Coronary artery (tissue), 2 donors: ENCODE results near the gene CNTN1.

Experiments
- DNase-seq: peaks from one replicate; pipeline ENCODE4 v3.0.0-alpha.2; 2017; ENCODE audit warnings: low spot score
- H3K27ac ChIP-seq, 2 donors: fragments of 200-600 bp; sonication (generic); one replicate each; pipeline ENCODE4 v1.5.1; 2016 to 2019
- H3K4me3 ChIP-seq: fragments of 200-600 bp; sonication (generic); 2 replicates; pipeline ENCODE4 v1.5.1; 2016; ENCODE audit warnings: mild to moderate bottlenecking, moderate library complexity
- CTCF ChIP-seq: fragments of 200-600 bp; sonication (generic); IDR thresholded peaks from one replicate; pipeline ENCODE4 v1.5.1; 2019; ENCODE audit warnings: antibody characterized with exemption

The CNTN1 gene

DNA sequence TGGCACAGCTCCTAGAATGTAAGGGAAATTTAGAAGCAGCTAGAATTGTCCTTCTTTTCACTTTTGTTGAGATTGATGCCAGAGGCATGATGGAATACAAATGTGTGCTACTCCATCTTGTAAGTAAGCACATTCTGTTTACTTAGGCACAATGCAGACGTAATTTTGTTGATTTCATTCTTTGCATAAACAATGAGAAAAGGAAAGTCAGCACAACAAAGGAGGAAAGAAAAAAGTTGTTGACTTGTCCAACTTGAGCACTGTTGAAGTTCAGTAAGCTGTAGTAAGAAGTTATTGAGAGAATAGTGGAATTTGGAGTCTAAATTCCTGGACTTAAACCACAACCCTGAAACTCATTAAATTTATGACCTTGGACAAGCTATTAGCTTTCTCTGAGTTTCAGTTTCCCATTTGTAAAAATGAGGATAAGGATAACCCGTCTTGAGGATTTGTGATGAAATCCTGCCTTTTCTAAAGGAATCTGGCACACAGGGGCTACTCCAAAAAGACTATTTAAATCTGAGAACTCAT, 19.4 kb upstream of the CNTN1 start:
- no peak for TF ChIP-seq CTCF
- Histone ChIP-seq H3K4me3 (no peak overlapping the region), H3K27ac (no peak overlapping the region)
- DNase-seq = no peak

DNA sequence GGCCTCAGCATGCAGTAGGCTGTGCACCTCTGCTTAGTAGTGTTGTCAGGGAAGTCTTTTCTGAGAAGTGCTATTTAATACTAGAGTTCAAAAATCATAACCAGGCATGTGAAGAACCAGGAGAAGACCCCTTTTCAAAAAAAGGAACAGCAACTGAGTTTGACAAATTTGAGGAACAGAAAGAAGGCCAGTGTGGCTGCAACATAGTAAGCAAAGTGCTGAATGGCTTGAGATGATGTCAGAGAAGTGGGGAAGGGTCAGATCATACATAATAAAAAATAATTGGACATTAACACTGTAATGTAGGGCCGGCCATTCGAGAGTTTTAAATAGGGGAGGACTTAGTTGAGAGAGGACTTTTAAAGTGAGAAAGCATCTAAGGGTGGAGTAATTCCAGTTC, 11.1 kb upstream of the CNTN1 start:
- no peak for DNase-seq
- no peak for TF ChIP-seq CTCF
- H3K4me3 ChIP-seq = no peak overlapping the region
- H3K27ac ChIP-seq = no peak overlapping the region

- no peak for DNase-seq
- H3K27ac ChIP-seq = no peak overlapping the region
- no peak overlapping the region for H3K4me3 ChIP-seq
- no peak for TF ChIP-seq CTCF
Measured at GRCh38 chr12:40684986-40685385, 7.3 kb upstream of the CNTN1 start.

DNA sequence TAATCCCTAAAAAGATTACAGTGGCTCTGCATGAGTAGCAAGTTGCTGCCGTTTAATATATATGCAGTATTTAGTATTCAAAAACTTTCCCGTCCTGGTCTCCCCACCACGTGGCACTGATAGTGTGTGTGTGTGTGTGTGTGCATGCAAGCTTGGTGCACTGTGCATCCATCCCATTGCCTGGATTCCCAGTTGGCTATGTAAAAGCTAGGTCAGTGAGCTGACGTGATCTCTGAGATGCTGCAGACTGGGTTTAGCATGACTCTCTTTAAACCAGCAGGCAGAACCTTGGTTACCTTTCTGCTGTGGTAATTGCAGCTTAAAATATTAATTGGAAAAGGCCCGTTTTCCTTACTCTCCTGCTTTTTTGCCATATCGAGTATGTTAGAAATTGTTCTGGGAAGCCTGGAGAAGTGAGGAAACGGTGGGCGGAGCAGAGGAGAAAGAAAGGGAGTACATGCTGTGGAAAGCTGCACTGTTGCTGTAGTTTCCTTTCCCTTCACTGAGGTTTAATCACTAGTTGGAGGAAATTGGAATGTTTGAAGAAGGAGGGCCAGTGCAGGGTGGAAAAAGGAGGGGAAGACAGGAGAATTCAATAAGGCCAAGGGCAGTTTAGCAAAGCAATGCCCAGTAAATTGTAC, 4.0 kb upstream of the CNTN1 start:
- no peak for DNase-seq
- H3K27ac ChIP-seq = no peak overlapping the region
- TF ChIP-seq CTCF = no peak
- H3K4me3 ChIP-seq = no peak overlapping the region

DNA sequence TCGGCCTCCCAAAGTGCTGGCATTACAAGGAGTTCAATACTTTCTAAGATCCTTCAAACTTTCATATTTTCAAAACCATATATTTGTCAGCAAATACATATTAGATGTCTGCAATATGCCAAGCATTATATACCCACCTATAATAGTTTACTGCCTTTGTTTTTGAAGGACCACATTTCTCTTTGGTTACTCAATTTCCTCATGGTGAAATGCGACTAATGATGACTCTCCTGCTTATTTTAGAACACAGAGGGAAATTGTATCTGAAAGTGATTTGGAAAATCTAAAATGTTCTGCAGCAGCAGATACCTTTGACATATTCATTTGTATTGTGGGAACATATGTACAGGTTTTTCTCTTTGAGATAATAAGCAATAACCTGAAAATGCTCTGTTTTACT, 2.7 kb upstream of the CNTN1 start:
- TF ChIP-seq CTCF = no peak
- Histone ChIP-seq H3K27ac (no peak overlapping the region), H3K4me3 (no peak overlapping the region)
- DNase-seq = no peak

DNA sequence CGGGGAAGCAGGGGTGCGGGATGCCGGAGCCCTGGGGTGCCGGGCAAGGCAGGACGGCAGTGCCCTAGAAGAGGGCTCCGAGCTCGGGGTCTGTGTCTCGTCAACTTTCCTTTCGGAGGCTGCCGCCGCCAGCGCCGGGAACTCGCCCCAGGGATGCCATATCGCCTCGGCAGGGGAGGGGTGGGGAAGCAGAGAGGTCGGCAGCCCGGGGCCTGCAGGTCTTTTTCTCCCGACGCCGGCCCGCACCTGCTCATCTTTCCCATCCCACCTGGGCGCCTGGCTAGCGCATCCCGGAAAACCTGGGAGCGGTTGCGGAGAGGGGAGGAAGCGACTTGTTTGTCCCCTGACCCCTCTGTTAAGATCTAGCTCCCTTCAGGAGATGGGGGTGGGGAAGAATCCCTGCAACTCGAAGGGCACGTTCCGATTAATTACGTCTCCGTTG, 547 bp downstream of the CNTN1 start:
- no peak for TF ChIP-seq CTCF
- DNase-seq = no peak
- no peak overlapping the region for H3K27ac ChIP-seq
- H3K4me3 ChIP-seq = peak overlapping the region; percentile 62

- H3K27ac ChIP-seq = no peak overlapping the region
- H3K4me3 ChIP-seq = peak overlapping the region; percentile 62
- no peak for DNase-seq
- TF ChIP-seq CTCF = no peak
Measured at GRCh38 chr12:40693207-40693821, 1.1 kb downstream of the CNTN1 start.
